SH-SY5Y (cell line): Measurements from ENCODE around the gene CORT.

Experiments used
- GATA2 ChIP-seq: IDR thresholded peaks from 2 replicates; pipeline ENCODE4 v1.6.1; 2011; ENCODE audit warnings: mild to moderate bottlenecking, low read depth, low read length
- GATA3 ChIP-seq: IDR thresholded peaks from 2 replicates; pipeline ENCODE4 v1.6.1; 2011; ENCODE audit warnings: low read depth, mild to moderate bottlenecking, low read length, moderate library complexity

The CORT gene

GRCh38 chr1:10432910-10433700, 16.7 kb upstream of the CORT start:
- TF ChIP-seq GATA3, result no peak
- TF ChIP-seq GATA2, result no peak

GRCh38 chr1:10433790-10434189, 16.0 kb upstream of the CORT start:
- TF ChIP-seq GATA3 (no peak), GATA2 (no peak)

GRCh38 chr1:10434590-10434989, 15.2 kb upstream of the CORT start:
- TF ChIP-seq GATA2, result no peak
- no peak for TF ChIP-seq GATA3

- TF ChIP-seq GATA2 (no peak), GATA3 (no peak)
These were observed 12.8 kb upstream of the CORT start for GRCh38 chr1:10437052-10437451.

- TF ChIP-seq GATA2 (no peak), GATA3 (no peak)
These were observed 11.1 kb upstream of the CORT start for GRCh38 chr1:10438677-10439163.

- TF ChIP-seq GATA3 (no peak), GATA2 (no peak)
These were observed 9.5 kb upstream of the CORT start for GRCh38 chr1:10440305-10440704.

GRCh38 chr1:10440794-10441193, 9.0 kb upstream of the CORT start:
- TF ChIP-seq GATA2, result no peak
- TF ChIP-seq GATA3, result no peak

GRCh38 chr1:10444248-10444647, 5.6 kb upstream of the CORT start:
- TF ChIP-seq GATA3 (no peak), GATA2 (no peak)

GRCh38 chr1:10444795-10445397, 4.9 kb upstream of the CORT start:
- TF ChIP-seq GATA3, result no peak
- no peak for TF ChIP-seq GATA2

GRCh38 chr1:10446790-10447422, 2.9 kb upstream of the CORT start:
- no peak for TF ChIP-seq GATA2
- no peak for TF ChIP-seq GATA3

GRCh38 chr1:10450156-10450814, 454 bp downstream of the CORT start:
- TF ChIP-seq GATA2 (no peak), GATA3 (no peak)

GRCh38 chr1:10450836-10451235, 1.0 kb downstream of the CORT start:
- TF ChIP-seq GATA3 (no peak), GATA2 (no peak)

- no peak for TF ChIP-seq GATA2
- TF ChIP-seq GATA3, result no peak
These were observed 1.5 kb downstream of the CORT start for GRCh38 chr1:10451287-10451686.

GRCh38 chr1:10456048-10456447, 6.2 kb downstream of the CORT start:
- TF ChIP-seq GATA3, result no peak
- no peak for TF ChIP-seq GATA2

GRCh38 chr1:10456661-10457060, 6.8 kb downstream of the CORT start:
- no peak for TF ChIP-seq GATA3
- TF ChIP-seq GATA2, result no peak
